NOMO-1 (cell line): ENCODE data around the gene PHACTR4.
"Not testable (repeated sequence)": the region's sequence is repeated elsewhere in the genome, so short reads cannot be mapped to it uniquely, and the experiment has no call there.

Experiments used
- DNase-seq, 2 experiments: peaks; one replicate each; lab custom pipeline; 2025; ENCODE audit not compliant: unreplicated experiment in 2 of 2; lab: John Stamatoyannopoulos, UW

PHACTR4 gene

DNA sequence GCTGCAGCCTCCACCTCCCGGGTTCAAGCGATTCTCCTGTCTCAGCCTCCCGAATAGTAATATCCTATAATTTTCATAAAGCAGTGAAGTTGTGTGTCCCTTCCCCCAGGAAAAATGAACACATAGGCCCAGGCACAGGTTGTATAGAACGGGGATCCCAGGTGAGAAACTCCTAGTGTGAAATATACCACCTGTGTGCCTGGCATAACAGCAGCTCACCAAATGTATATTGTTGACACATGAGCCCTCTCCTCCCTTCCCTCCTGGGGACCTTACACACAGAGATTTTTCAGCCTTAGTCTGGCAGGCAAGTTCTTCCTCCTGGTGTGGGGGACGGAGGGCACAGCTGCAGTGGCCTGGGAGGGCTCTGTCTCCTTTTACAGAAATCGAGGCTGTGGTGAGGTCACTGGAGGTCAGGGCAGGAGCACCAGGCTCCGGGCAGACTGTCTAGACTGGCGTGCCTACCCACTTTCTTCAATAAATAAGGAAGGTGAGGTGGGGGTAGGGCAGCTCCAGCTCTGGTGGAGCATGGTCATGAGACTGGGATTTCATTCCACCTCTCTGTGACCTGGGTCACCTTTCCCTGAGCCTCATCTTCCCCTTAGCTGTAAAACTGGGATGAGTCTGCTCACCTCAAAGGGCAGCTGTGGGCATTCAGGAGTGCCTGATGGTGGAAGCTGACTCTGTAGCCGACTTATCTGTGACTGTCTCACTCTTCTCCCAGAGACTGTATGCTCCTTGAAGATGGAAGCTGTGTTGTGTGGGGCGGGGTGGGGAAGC lies 150.6 kb downstream of the PHACTR4 start:
- no peak for DNase-seq

DNA sequence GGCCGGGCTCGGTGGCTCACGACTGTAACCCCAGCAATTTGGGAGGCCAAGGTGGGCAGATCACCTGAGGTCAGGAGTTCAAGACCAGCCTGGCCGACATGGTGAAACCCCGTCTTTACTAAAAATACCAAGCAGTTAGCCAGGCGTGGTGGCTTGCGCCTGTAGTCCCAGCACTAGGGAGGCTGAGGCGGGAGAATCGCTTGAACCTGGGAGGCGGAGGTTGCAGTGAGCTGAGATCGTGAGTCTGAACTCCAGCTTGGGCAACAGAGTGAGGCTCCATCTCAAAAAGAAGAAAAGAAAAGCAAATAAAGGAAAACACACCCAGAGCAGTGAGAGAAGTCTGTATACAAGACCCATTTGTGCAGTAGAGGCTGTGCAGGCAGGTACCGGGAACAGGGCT lies 151.3 kb downstream of the PHACTR4 start:
- not testable (repeated sequence) for DNase-seq

- no peak for DNase-seq
These were observed 152.1 kb downstream of the PHACTR4 start for GRCh38 chr1:28521502-28522164.

- not testable (repeated sequence) for DNase-seq
These were observed 153.0 kb downstream of the PHACTR4 start for GRCh38 chr1:28522537-28522936.

DNA sequence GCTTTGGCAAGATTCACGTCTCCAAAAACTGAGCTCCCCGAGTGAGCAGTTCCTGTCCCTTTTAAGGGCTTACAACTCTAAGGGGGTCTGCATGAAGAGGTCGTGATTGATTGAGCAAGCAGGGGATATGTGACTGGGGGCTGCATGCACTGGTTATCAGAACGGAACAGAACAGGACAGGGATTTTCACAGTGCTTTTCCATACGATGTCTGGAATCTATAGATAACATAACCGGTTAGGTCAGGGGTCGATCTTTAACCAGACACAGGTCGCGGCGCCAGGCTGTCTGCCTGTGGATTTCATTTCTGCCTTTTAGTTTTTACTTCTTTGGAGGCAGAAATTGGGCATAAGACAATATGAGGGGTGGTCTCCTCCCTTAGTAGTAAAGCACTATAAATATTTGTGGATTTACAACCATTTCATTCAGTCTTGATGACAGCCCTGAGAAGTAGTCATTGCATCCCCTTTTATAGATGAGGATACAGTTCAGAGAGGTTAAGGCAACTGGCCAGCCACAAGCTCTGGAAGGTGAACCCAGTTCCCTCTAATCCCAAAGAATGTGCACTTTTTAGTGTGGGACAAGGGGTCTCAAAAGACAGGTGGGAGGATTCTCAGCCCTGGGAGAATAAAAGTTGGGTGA lies 155.6 kb downstream of the PHACTR4 start:
- not testable (repeated sequence) for DNase-seq

DNA sequence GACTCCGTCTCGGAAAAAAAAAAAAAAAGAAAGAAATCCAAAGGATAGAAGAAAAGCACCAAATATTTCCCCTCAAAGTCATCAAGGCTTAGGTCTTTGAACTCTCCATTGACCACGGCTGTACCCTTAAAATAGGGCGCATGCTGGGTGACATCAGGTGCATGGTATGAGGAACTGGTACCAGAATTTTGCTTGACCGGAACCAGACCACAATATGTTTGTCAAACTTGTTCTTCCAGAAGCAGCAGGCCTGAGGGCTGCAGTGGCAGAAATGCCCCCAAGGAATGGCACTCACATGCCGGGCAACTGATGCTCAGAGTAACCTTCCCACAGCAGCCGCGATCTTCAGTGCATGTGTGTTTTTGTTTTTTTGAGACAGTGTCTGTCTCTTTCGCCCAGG lies 157.3 kb downstream of the PHACTR4 start:
- no peak for DNase-seq

DNA sequence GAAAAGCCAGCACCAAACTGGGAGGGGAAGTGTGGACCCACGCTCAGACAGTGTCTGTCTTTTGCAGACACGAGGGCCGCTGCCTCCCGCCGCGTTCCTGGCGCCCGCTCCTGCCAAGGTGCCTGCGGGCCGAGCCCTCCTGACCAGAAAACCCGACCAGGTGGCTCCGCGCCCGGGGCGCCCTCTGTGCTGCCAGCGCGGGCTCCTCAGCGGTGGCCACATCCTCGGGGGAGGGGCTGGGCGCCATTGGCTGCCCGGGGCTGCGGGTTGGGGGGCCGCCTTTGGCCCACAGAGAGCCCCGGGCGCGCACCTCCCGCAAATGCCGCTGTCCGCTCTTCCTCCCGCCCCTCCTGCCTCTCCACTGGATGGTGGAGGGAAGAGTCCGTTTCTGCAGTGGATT lies 160.9 kb downstream of the PHACTR4 start:
- DNase-seq = no peak

GRCh38 chr1:28534671-28535070 lies 165.1 kb downstream of the PHACTR4 start:
- DNase-seq = no peak

DNA sequence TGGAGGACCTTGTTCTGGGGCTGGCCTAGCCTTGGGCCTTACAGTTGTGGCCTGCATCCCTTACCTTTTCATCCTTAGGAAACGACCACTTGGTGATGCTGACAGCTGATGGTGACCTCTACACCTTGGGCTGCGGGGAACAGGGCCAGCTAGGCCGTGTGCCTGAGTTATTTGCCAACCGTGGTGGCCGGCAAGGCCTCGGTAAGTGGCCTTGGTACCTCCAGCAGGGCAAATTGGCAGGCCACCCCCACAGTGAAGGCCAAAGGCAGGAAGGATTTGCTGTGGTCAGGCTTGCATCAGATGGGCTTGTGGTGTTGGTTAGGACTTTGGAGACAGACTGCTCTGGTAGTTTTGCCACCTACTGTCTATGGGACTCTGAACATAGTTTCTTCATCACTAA lies 165.6 kb downstream of the PHACTR4 start:
- no peak for DNase-seq

GRCh38 chr1:28537457-28538199 lies 168.1 kb downstream of the PHACTR4 start:
- no peak for DNase-seq

GRCh38 chr1:28538286-28538685 lies 168.7 kb downstream of the PHACTR4 start:
- no peak for DNase-seq

GRCh38 chr1:28540651-28541050 lies 171.1 kb downstream of the PHACTR4 start:
- no peak for DNase-seq

DNA sequence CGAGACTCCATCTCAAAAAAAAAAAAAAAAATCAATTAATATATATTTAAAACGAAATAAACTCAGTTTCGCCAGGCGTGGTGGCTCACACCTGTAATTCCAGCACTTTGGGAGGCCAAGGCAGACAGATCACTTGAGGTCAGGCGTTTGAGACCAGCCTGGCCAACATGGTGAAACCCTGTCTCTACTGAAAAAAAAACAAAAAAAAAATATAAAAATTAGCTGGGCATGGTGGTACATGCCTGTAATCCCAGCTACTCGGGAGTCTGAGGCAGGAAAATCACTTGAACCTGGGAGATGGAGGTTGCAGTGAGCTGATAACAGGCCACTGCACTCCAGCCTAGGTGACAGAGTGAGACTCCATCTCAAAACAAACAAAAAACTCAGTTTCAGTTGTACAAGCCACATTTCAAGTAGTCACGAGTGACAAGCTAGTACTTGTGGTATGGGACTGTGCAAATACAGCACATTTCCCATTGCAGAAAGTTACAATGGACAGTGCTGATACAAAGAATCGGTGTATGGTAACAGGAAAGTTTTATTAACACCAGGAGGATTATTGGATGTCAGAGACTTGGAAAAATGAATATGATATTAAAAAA lies 172.0 kb downstream of the PHACTR4 start:
- not testable (repeated sequence) for DNase-seq

GRCh38 chr1:28545246-28545628 lies 175.7 kb downstream of the PHACTR4 start:
- DNase-seq = no peak

- no peak for DNase-seq
These were observed 178.8 kb downstream of the PHACTR4 start for GRCh38 chr1:28548318-28548717.
